ENCODE data around the gene MTRF1. TPM values are rescaled to one million over a fixed set of nuclear protein-coding genes. Genes with fewer than 3 reads are reported as not detected.

Gene MTRF1
- total RNA-seq, 2 donors from 2014 or later, result 15.0 to 15.4 TPM

GRCh38 chr13:41229356-41229755 is 34.0 kb downstream of the MTRF1 start:
- Mint-ChIP-seq H3K9me3 (no peaks in the 10 kb centered on the region), H3K4me1 (peaks cover 8% of the 10 kb centered on the region), H3K27ac (no peak overlapping the region), H3K36me3 (ENCODE audit: low read depth) (peaks cover 12% of the 10 kb centered on the region), H3K4me3 (no peak overlapping the region), H3K27me3 (ENCODE audit: insufficient read depth) (no peaks in the 10 kb centered on the region)
- no peak for TF ChIP-seq CTCF (conservative IDR thresholded peaks at IDR 0.05)
- no peak for DNase-seq
- Histone ChIP-seq H3K27me3 (ENCODE audit: control insufficient read depth, insufficient read depth, low read length, poor library complexity, severe bottlenecking) (no peaks in the 10 kb centered on the region), H3K9me3 (ENCODE audit: control insufficient read depth, low read length) (no peaks in the 10 kb centered on the region), H3K9ac (ENCODE audit: extremely low read depth, low read length, poor library complexity, severe bottlenecking) (no peak overlapping the region), H3K27ac (ENCODE audit: low read depth, low read length) (no peak overlapping the region), H3K4me3 (ENCODE audit: low read length) (no peak overlapping the region), H3K4me1 (ENCODE audit: control insufficient read depth, insufficient read depth, low read length) (no peaks in the 10 kb centered on the region), H3K36me3 (ENCODE audit: control insufficient read depth, insufficient read depth, low read length) (peaks cover 7% of the 10 kb centered on the region)

- H3K27ac ChIP-seq (ENCODE audit: low read depth, low read length), result no peak overlapping the region
- H3K36me3 Mint-ChIP-seq (ENCODE audit: low read depth), result peaks cover 9% of the 10 kb centered on the region
- H3K9ac ChIP-seq (ENCODE audit: extremely low read depth, low read length, poor library complexity, severe bottlenecking), result no peak overlapping the region
- H3K27me3 ChIP-seq (ENCODE audit: control insufficient read depth, insufficient read depth, low read length, poor library complexity, severe bottlenecking), result no peaks in the 10 kb centered on the region
- H3K27me3 Mint-ChIP-seq (ENCODE audit: insufficient read depth), result no peaks in the 10 kb centered on the region
- no peak for TF ChIP-seq CTCF (conservative IDR thresholded peaks at IDR 0.05)
- no peaks in the 10 kb centered on the region for H3K9me3 ChIP-seq (ENCODE audit: control insufficient read depth, low read length)
- no peaks in the 10 kb centered on the region for H3K4me1 Mint-ChIP-seq
- H3K4me1 ChIP-seq (ENCODE audit: control insufficient read depth, insufficient read depth, low read length), result no peaks in the 10 kb centered on the region
- H3K4me3 Mint-ChIP-seq, result no peak overlapping the region
- H3K4me3 ChIP-seq (ENCODE audit: low read length), result no peak overlapping the region
- no peak for DNase-seq
- H3K36me3 ChIP-seq (ENCODE audit: control insufficient read depth, insufficient read depth, low read length), result peaks cover 8% of the 10 kb centered on the region
- H3K9me3 Mint-ChIP-seq, result no peaks in the 10 kb centered on the region
- no peak overlapping the region for H3K27ac Mint-ChIP-seq
- 46 to 80% methylated on average over 2 to 7 of the region's 7 CpGs for WGBS, 2 experiments (ENCODE audit: insufficient coverage in 1 of 2, insufficient read length in 1 of 2)
Observed at GRCh38 chr13:41224113-41225110, 39.0 kb downstream of the MTRF1 start.

GRCh38 chr13:41222259-41222852 is 41.0 kb downstream of the MTRF1 start:
- Mint-ChIP-seq H3K27ac (no peak overlapping the region), H3K27me3 (ENCODE audit: insufficient read depth) (no peaks in the 10 kb centered on the region), H3K36me3 (ENCODE audit: low read depth) (peaks cover 4% of the 10 kb centered on the region), H3K4me1 (no peaks in the 10 kb centered on the region), H3K4me3 (no peak overlapping the region), H3K9me3 (no peaks in the 10 kb centered on the region)
- WGBS, 2 experiments (ENCODE audit: insufficient coverage in 1 of 2, insufficient read length in 1 of 2), result 72 to 78% methylated on average over 5 of the region's 6 CpGs
- peak; percentile 88 for DNase-seq
- H3K4me3 ChIP-seq (ENCODE audit: low read length), result no peak overlapping the region
- H3K9ac ChIP-seq (ENCODE audit: extremely low read depth, low read length, poor library complexity, severe bottlenecking), result no peak overlapping the region
- no peak overlapping the region for H3K27ac ChIP-seq (ENCODE audit: low read depth, low read length)
- H3K9me3 ChIP-seq (ENCODE audit: control insufficient read depth, low read length), result no peaks in the 10 kb centered on the region
- peaks cover 5% of the 10 kb centered on the region for H3K36me3 ChIP-seq (ENCODE audit: control insufficient read depth, insufficient read depth, low read length)
- TF ChIP-seq CTCF (conservative IDR thresholded peaks at IDR 0.05), result peak; percentile 88
- H3K27me3 ChIP-seq (ENCODE audit: control insufficient read depth, insufficient read depth, low read length, poor library complexity, severe bottlenecking), result no peaks in the 10 kb centered on the region
- H3K4me1 ChIP-seq (ENCODE audit: control insufficient read depth, insufficient read depth, low read length), result no peaks in the 10 kb centered on the region
